AG04450 (cell line): ENCODE results near the gene AEBP1. TPM values are rescaled to one million over a fixed set of nuclear protein-coding genes. Genes with fewer than 3 reads are reported as not detected.

Experiments used
- CTCF ChIA-PET: fragments of 300-600, 350-600 bp; formaldehyde crosslinking; extraction: SDS; loops from one replicate; lab custom pipeline; 2022; ENCODE audit warnings: antibody characterized with exemption, inconsistent platforms; lab: Charles Lee
- POLR2A ChIA-PET: fragments of 350-600 bp; formaldehyde crosslinking; extraction: SDS; loops from one replicate; lab custom pipeline; 2021; ENCODE audit warnings: antibody characterized with exemption, inconsistent platforms; lab: Yijun Ruan, JAX
- DNase-seq: peaks from one replicate; pipeline ENCODE4 v3.0.0-alpha.2; 2011; ENCODE audit warnings: low read depth, low spot score
- H3K27ac ChIP-seq: one replicate; pipeline ENCODE4 v1.5.1; 2012; ENCODE audit warnings: low read depth, low read length, control low read depth
- H3K27me3 ChIP-seq: one replicate; pipeline ENCODE4 v1.6.0; 2012; ENCODE audit warnings: low read length; ENCODE audit not compliant: control insufficient read depth, insufficient read depth
- H3K4me3 ChIP-seq: 2 replicates; pipeline ENCODE4 v1.5.1; 2011; ENCODE audit warnings: mild to moderate bottlenecking, low read depth, low read length, control low read depth
- H3K9me3 ChIP-seq: 2 replicates; pipeline ENCODE4 v1.5.1; 2012; ENCODE audit warnings: low read length; ENCODE audit not compliant: control insufficient read depth, insufficient read depth
- CTCF ChIP-seq: IDR thresholded peaks from 2 replicates; pipeline ENCODE4 v1.5.1; 2011; ENCODE audit warnings: low read depth, low read length, control low read depth, inconsistent platforms
- polyA plus RNA-seq: library from polyadenylated mRNA; depleted of rRNA; stranded (reverse); fragments of >200 nt; gene quantifications from 2 replicates; pipeline ENCODE4 v1.2.3, GENCODE V29; 2011; rRNA removed
- small RNA-seq: library from RNA; depleted of rRNA; stranded (forward); fragments of <200 nt; gene quantifications from one replicate; pipeline ENCODE3, GENCODE V24; 2012; ENCODE audit warnings: low read depth; ENCODE audit not compliant: insufficient read length

Gene AEBP1
- polyA plus RNA-seq, 1 experiment, result 18.5 TPM

- Histone ChIP-seq H3K4me3 (no peak overlapping the region), H3K27me3 (no peaks in the 10 kb centered on the region), H3K9me3 (no peaks in the 10 kb centered on the region), H3K27ac (no peak overlapping the region)
- ChIA-PET POLR2A (no interaction called here), CTCF (no interaction called here)
- DNase-seq, result no peak
- TF ChIP-seq CTCF, result no peak
These were observed 57.2 kb downstream of the AEBP1 start for GRCh38 chr7:44161371-44161770.

- Histone ChIP-seq H3K27ac (no peak overlapping the region), H3K27me3 (no peaks in the 10 kb centered on the region), H3K4me3 (no peak overlapping the region), H3K9me3 (no peaks in the 10 kb centered on the region)
- POLR2A ChIA-PET, result interaction anchor here (1.5 kb wide), 1 partner anchor 12 kb away, joined by 5 read pairs; no protein-coding TSS in a partner anchor
- no peak for TF ChIP-seq CTCF
- no peak for DNase-seq
- CTCF ChIA-PET, result no interaction called here
These were observed 58.0 kb downstream of the AEBP1 start for GRCh38 chr7:44162179-44162578.

GRCh38 chr7:44162785-44163395, 58.7 kb downstream of the AEBP1 start:
- Histone ChIP-seq H3K9me3 (no peaks in the 10 kb centered on the region), H3K27me3 (no peaks in the 10 kb centered on the region), H3K4me3 (no peak overlapping the region), H3K27ac (peak overlapping the region; percentile 63)
- DNase-seq, result no peak
- CTCF ChIA-PET, result no interaction called here
- no peak for TF ChIP-seq CTCF
- POLR2A ChIA-PET, result interaction anchor here (0.5 to 1.5 kb wide), 5 partner anchors 13 to 620 kb away, joined by 3 to 9 read pairs (median 5); no protein-coding TSS in a partner anchor

- no peak overlapping the region for H3K27ac ChIP-seq
- DNase-seq, result peak; percentile 90
- TF ChIP-seq CTCF, result no peak
- H3K9me3 ChIP-seq, result no peaks in the 10 kb centered on the region
- H3K4me3 ChIP-seq, result no peak overlapping the region
- CTCF ChIA-PET, result no interaction called here
- no peaks in the 10 kb centered on the region for H3K27me3 ChIP-seq
- POLR2A ChIA-PET, result interaction anchor here (0.6 to 1.5 kb wide), 6 partner anchors 14 to 96 kb away, joined by 3 to 5 read pairs (median 3); no protein-coding TSS in a partner anchor
These were observed 59.4 kb downstream of the AEBP1 start for GRCh38 chr7:44163591-44163990.

Small RNA genes within 50 kb of the gene (small RNA-seq; reads per million reads assigned to genes)
- not detected for gene RNA5SP230

Other genes with a start within 250 kb of the AEBP1 start
- gene MRPS24, start 234.8 kb upstream of the AEBP1 start, polyA plus RNA-seq, result 134 and 184 TPM in 2 replicates
- 23.1 and 25.5 TPM in 2 replicates for gene URGCP, start 197.7 kb upstream of the AEBP1 start, polyA plus RNA-seq
- gene UBE2D4, start 177.9 kb upstream of the AEBP1 start, polyA plus RNA-seq, result 18.6 and 18.8 TPM in 2 replicates
- not detected in 2 replicates for gene SPDYE1, start 106.4 kb upstream of the AEBP1 start, polyA plus RNA-seq
- gene DBNL, start 59.6 kb upstream of the AEBP1 start, polyA plus RNA-seq, result 76.1 and 93.8 TPM in 2 replicates
- not detected in 2 replicates for gene PGAM2, start 38.8 kb upstream of the AEBP1 start, polyA plus RNA-seq
- gene POLM, start 21.8 kb upstream of the AEBP1 start, polyA plus RNA-seq, result 4.6 and 5.1 TPM in 2 replicates
- 64.8 and 79.6 TPM in 2 replicates for gene POLD2, start 19.2 kb downstream of the AEBP1 start, polyA plus RNA-seq
- not detected in 2 replicates for gene MYL7, start 37.0 kb downstream of the AEBP1 start, polyA plus RNA-seq
- 0.35 and 0.47 TPM in 2 replicates for gene GCK, start 85.1 kb downstream of the AEBP1 start, polyA plus RNA-seq
- 124 and 138 TPM in 2 replicates for gene YKT6, start 96.6 kb downstream of the AEBP1 start, polyA plus RNA-seq
- gene CAMK2B, start 221.2 kb downstream of the AEBP1 start, polyA plus RNA-seq, result 0.12 TPM in 1 of 2 replicates, not detected in the other